ENCODE measurements around the gene ZNF460.

The ZNF460 gene

GRCh38 chr19:57338877-57339276, 58.6 kb downstream of the ZNF460 start:
- DNase-seq (ENCODE audit: low read depth), result no peak
- no peak overlapping the region for H3K4me3 ChIP-seq (ENCODE audit: low read length)
- no peak for TF ChIP-seq CTCF (conservative IDR thresholded peaks at IDR 0.05; ENCODE audit: low read length)

GRCh38 chr19:57342582-57342981, 62.3 kb downstream of the ZNF460 start:
- no peak for DNase-seq (ENCODE audit: low read depth)

More at GRCh38 chr19:57342582-57342981, 62.3 kb downstream of the ZNF460 start:
- H3K4me3 ChIP-seq (ENCODE audit: low read length), result no peak overlapping the region
- no peak for TF ChIP-seq CTCF (conservative IDR thresholded peaks at IDR 0.05; ENCODE audit: low read length)

Measured in AG10803 (cell line).